Osteocyte (in vitro differentiated cells): ENCODE data around the gene TSC22D2. TPM values are rescaled to one million over a fixed set of nuclear protein-coding genes. Genes with fewer than 3 reads are reported as not detected.

Experiments
- DNase-seq: peaks from one replicate; pipeline ENCODE4 v3.0.0; 2021; ENCODE audit warnings: mixed read lengths; ENCODE audit not compliant: unreplicated experiment; ENCODE audit errors: extremely low spot score
- H3K27ac Mint-ChIP-seq: one replicate; pipeline ENCODE4 v1.8.0; 2021; ENCODE audit warnings: mild to moderate bottlenecking, mixed read lengths; ENCODE audit not compliant: unreplicated experiment
- H3K27me3 Mint-ChIP-seq: one replicate; pipeline ENCODE4 v1.8.0; 2021; ENCODE audit warnings: mixed read lengths; ENCODE audit not compliant: unreplicated experiment
- H3K36me3 Mint-ChIP-seq: one replicate; pipeline ENCODE4 v1.8.0; 2021; ENCODE audit warnings: mixed read lengths; ENCODE audit not compliant: unreplicated experiment
- H3K4me1 Mint-ChIP-seq: one replicate; pipeline ENCODE4 v1.8.0; 2021; ENCODE audit warnings: mixed read lengths; ENCODE audit not compliant: unreplicated experiment
- H3K4me3 Mint-ChIP-seq: one replicate; pipeline ENCODE4 v1.8.0; 2021; ENCODE audit warnings: mild to moderate bottlenecking, moderate library complexity, mixed read lengths; ENCODE audit not compliant: unreplicated experiment
- H3K9me3 Mint-ChIP-seq: one replicate; pipeline ENCODE4 v1.8.0; 2021; ENCODE audit warnings: mixed read lengths; ENCODE audit not compliant: unreplicated experiment
- total RNA-seq: library from RNA; stranded (reverse); gene quantifications from 2 replicates; pipeline ENCODE4 v1.2.1, GENCODE V29; 2021
- TF ChIP-seq, protein P1 (sequence below): fragments of 200-600 bp; sonication (generic); IDR thresholded peaks from 2 replicates; pipeline ENCODE4 v1.5.0; 2021; ENCODE audit warnings: antibody characterized with exemption, mild to moderate bottlenecking, moderate library complexity

The TSC22D2 gene
- total RNA-seq, 1 donor from 2014 or later = 51.3 TPM

DNA sequence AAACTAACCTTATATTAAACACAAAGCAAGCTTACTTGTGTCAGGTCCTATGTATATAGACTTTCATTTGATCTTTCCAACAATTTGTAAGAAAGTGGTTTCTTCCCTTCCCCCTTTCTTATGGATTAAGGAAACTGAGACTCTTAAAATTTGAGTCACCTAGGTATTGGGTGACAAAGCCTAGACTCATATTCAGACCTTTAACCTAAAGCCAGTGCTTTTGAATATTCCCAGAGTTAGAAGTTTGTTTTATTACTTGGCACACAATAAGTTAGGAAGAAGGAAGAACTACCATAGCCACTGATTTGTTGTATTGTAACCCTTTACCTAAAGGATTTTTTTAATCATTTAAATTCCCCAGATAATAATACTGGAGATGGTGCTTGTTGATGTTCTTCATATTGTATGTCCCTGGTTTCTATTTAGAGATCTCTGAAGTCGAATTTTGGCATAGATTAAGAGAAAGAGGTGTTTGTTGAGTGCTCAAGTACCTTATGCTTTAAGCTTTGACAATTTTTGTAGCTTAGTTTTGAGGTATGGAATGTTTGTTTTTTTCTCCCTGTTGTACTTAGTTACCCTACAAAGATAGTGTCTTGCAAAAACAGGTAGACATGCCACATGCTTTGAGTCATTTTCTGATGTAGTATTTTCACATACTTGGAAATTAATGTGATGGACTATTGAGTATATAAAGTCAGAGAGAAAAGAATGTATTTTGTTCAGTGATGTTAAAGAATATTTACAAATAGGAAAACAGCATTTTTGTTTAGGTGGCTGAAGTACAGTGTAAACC is 11.2 kb downstream of the TSC22D2 start:
- H3K4me1 Mint-ChIP-seq = peaks cover 83% of the 10 kb centered on the region
- H3K4me3 Mint-ChIP-seq = no peak overlapping the region
- no peak for DNase-seq
- H3K36me3 Mint-ChIP-seq = peaks cover 30% of the 10 kb centered on the region
- no peaks in the 10 kb centered on the region for H3K9me3 Mint-ChIP-seq
- H3K27ac Mint-ChIP-seq = peak overlapping the region; percentile 56
- TF ChIP-seq, protein P1, sequence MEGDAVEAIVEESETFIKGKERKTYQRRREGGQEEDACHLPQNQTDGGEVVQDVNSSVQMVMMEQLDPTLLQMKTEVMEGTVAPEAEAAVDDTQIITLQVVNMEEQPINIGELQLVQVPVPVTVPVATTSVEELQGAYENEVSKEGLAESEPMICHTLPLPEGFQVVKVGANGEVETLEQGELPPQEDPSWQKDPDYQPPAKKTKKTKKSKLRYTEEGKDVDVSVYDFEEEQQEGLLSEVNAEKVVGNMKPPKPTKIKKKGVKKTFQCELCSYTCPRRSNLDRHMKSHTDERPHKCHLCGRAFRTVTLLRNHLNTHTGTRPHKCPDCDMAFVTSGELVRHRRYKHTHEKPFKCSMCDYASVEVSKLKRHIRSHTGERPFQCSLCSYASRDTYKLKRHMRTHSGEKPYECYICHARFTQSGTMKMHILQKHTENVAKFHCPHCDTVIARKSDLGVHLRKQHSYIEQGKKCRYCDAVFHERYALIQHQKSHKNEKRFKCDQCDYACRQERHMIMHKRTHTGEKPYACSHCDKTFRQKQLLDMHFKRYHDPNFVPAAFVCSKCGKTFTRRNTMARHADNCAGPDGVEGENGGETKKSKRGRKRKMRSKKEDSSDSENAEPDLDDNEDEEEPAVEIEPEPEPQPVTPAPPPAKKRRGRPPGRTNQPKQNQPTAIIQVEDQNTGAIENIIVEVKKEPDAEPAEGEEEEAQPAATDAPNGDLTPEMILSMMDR = no peak
- H3K27me3 Mint-ChIP-seq = no peaks in the 10 kb centered on the region

DNA sequence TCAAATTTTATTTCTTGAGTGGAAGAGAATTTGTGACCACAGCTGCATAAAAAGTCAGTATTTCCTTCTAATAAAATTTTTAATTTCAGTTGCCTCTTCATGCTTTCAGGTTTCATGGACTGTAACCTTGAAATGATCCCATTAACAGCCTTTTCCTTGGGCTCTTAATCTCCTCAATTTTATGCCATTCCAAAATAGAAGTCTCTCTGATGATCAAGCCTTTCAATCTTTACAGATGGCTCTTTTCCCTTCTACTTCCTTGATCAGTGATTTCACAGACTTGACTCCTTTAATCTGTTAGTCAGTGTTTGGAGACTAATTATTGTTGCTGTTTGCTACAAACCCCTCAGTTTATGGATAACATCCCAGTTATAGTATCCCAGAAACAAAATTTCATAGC is 11.9 kb downstream of the TSC22D2 start:
- H3K27me3 Mint-ChIP-seq = no peaks in the 10 kb centered on the region
- TF ChIP-seq, protein P1 = no peak
- H3K36me3 Mint-ChIP-seq = peaks cover 26% of the 10 kb centered on the region
- H3K27ac Mint-ChIP-seq = peak overlapping the region; percentile 25
- no peak overlapping the region for H3K4me3 Mint-ChIP-seq
- H3K4me1 Mint-ChIP-seq = peaks cover 79% of the 10 kb centered on the region
- H3K9me3 Mint-ChIP-seq = no peaks in the 10 kb centered on the region
- no peak for DNase-seq

DNA sequence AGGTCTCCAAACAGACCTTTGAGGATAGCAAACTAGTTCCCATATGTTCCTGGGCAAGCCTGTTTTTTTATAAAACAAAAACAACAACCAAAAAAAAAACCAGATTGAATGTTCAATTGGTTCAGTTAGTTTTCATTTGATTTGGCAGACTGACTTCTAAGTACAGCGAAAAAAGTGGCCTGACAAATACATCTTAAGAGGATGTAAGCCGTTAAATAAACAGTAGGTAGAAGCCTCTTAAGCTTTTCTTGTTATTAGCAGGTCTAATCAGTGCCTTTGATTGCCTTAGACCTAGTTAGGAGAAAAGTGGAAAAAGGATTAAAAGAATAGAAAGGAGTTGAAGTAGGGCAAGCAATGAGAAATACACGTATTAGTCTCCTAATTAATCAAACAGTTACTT is 13.2 kb downstream of the TSC22D2 start:
- TF ChIP-seq, protein P1 = no peak
- no peak for DNase-seq
- H3K9me3 Mint-ChIP-seq = no peaks in the 10 kb centered on the region
- H3K27me3 Mint-ChIP-seq = no peaks in the 10 kb centered on the region
- peaks cover 75% of the 10 kb centered on the region for H3K4me1 Mint-ChIP-seq
- H3K36me3 Mint-ChIP-seq = peaks cover 24% of the 10 kb centered on the region
- H3K4me3 Mint-ChIP-seq = no peak overlapping the region
- H3K27ac Mint-ChIP-seq = no peak overlapping the region

- no peak for DNase-seq
- peaks cover 70% of the 10 kb centered on the region for H3K4me1 Mint-ChIP-seq
- H3K36me3 Mint-ChIP-seq = peaks cover 26% of the 10 kb centered on the region
- H3K4me3 Mint-ChIP-seq = no peak overlapping the region
- TF ChIP-seq, protein P1 = no peak
- no peaks in the 10 kb centered on the region for H3K9me3 Mint-ChIP-seq
- peak overlapping the region; percentile 21 for H3K27ac Mint-ChIP-seq
- H3K27me3 Mint-ChIP-seq = no peaks in the 10 kb centered on the region
Observed at GRCh38 chr3:150421799-150422548, 13.9 kb downstream of the TSC22D2 start.

- H3K27me3 Mint-ChIP-seq = no peaks in the 10 kb centered on the region
- H3K9me3 Mint-ChIP-seq = no peaks in the 10 kb centered on the region
- no peak for DNase-seq
- H3K4me3 Mint-ChIP-seq = no peak overlapping the region
- H3K27ac Mint-ChIP-seq = no peak overlapping the region
- H3K36me3 Mint-ChIP-seq = peaks cover 25% of the 10 kb centered on the region
- peaks cover 66% of the 10 kb centered on the region for H3K4me1 Mint-ChIP-seq
- TF ChIP-seq, protein P1 = no peak
Observed at GRCh38 chr3:150422907-150423306, 14.8 kb downstream of the TSC22D2 start.
